Smooth muscle cell (in vitro differentiated cells): ENCODE measurements around the gene COL5A1. TPM values are rescaled to one million over a fixed set of nuclear protein-coding genes. Genes with fewer than 3 reads are reported as not detected.

Source experiments
- DNase-seq: peaks from one replicate; lab custom pipeline; 2025; ENCODE audit not compliant: unreplicated experiment; lab: John Stamatoyannopoulos, UW
- H2AFZ ChIP-seq: fragments of 200-600 bp; sonication (generic); 2 replicates; pipeline ENCODE4 v1.6.0; 2016; ENCODE audit warnings: antibody characterized with exemption, low read depth, mild to moderate bottlenecking
- H3F3A ChIP-seq: fragments of 200-600 bp; sonication (generic); 2 replicates; pipeline ENCODE4 v1.6.0; 2017; ENCODE audit warnings: antibody characterized with exemption, low read depth
- H3K27ac ChIP-seq: fragments of 200-600 bp; sonication (generic); 2 replicates; pipeline ENCODE4 v1.5.1; 2016; ENCODE audit warnings: low read depth, mild to moderate bottlenecking
- H3K27me3 ChIP-seq: fragments of 200-600 bp; sonication (generic); 2 replicates; pipeline ENCODE4 v1.6.1; 2016; ENCODE audit warnings: low read depth, mild to moderate bottlenecking
- H3K36me3 ChIP-seq: fragments of 200-600 bp; sonication (generic); 2 replicates; pipeline ENCODE4 v1.5.1; 2016; ENCODE audit warnings: low read depth
- H3K4me1 ChIP-seq: fragments of 200-600 bp; sonication (generic); 2 replicates; pipeline ENCODE4 v1.5.1; 2016; ENCODE audit warnings: low read depth
- H3K4me2 ChIP-seq: fragments of 200-600 bp; sonication (generic); 2 replicates; pipeline ENCODE4 v1.6.0; 2016; ENCODE audit warnings: mild to moderate bottlenecking
- H3K4me3 ChIP-seq: fragments of 200-600 bp; sonication (generic); 2 replicates; pipeline ENCODE4 v1.5.1; 2016; ENCODE audit warnings: mild to moderate bottlenecking
- H3K79me2 ChIP-seq: fragments of 200-600 bp; sonication (generic); 2 replicates; pipeline ENCODE4 v1.6.0; 2016; ENCODE audit warnings: low read depth, mild to moderate bottlenecking
- H3K9ac ChIP-seq: fragments of 200-600 bp; sonication (generic); 2 replicates; pipeline ENCODE4 v1.6.0; 2016; ENCODE audit warnings: low read depth
- H3K9me3 ChIP-seq: fragments of 200-600 bp; sonication (generic); replicated peaks from 2 replicates; pipeline ENCODE4 v1.5.1; 2016; ENCODE audit warnings: low read depth
- H4K20me1 ChIP-seq: fragments of 200-600 bp; sonication (generic); 2 replicates; pipeline ENCODE4 v1.6.0; 2016; ENCODE audit warnings: low read depth
- CTCF ChIP-seq: fragments of 200-600 bp; sonication (generic); IDR thresholded peaks from 2 replicates; pipeline ENCODE4 v1.5.1; 2017; ENCODE audit warnings: borderline replicate concordance, mild to moderate bottlenecking, antibody characterized with exemption; ENCODE audit not compliant: insufficient read depth, poor library complexity, severe bottlenecking
- WGBS: methylation state at CpG from one replicate; pipeline ENCODE4 v1.1.7; 2016; ENCODE audit warnings: low lambda C conversion rate; 5-methylcytosine and 5-hydroxymethylcytosine counted together
- polyA plus RNA-seq: library from polyadenylated mRNA; unstranded; fragments of >200 nt; fragmentation: Nextera tagmentation; extraction: Ambion mirVana; gene quantifications from 2 replicates; pipeline ENCODE4 v1.2.1, GENCODE V29; 2016
- total RNA-seq: library from RNA; depleted of rRNA; stranded (reverse); fragments of >200 nt; gene quantifications from 2 replicates; pipeline ENCODE4 v1.2.3, GENCODE V29; 2014

The COL5A1 gene
- total and polyA plus RNA-seq, 2 experiments from 2014 or later: 1,084 to 1,443 TPM

- Histone ChIP-seq H3K4me2 (peak overlapping the region; percentile 35), H3K4me1 (no peaks in the 10 kb centered on the region), H3K9ac (no peak overlapping the region), H3K36me3 (no peaks in the 10 kb centered on the region), H3F3A (peaks cover 92% of the 10 kb centered on the region), H3K4me3 (no peak overlapping the region), H3K9me3 (no peaks in the 10 kb centered on the region), H3K27ac (peak overlapping the region; percentile 75), H3K79me2 (peaks cover 86% of the 10 kb centered on the region), H4K20me1 (peaks cover 99% of the 10 kb centered on the region), H3K27me3 (no peaks in the 10 kb centered on the region), H2AFZ (no peak overlapping the region)
- TF ChIP-seq CTCF: no peak
- WGBS: 85% methylated on average over 15 of the region's 16 CpGs
- DNase-seq: no peak
Observed at GRCh38 chr9:134733480-134734232, 92.1 kb downstream of the COL5A1 start.

GRCh38 chr9:134734270-134734669 lies 92.7 kb downstream of the COL5A1 start:
- Histone ChIP-seq H3K79me2 (peaks cover 80% of the 10 kb centered on the region), H3K36me3 (no peaks in the 10 kb centered on the region), H3K27ac (peak overlapping the region; percentile 75), H3K9ac (no peak overlapping the region), H3F3A (peaks cover 91% of the 10 kb centered on the region), H4K20me1 (peaks cover 99% of the 10 kb centered on the region), H3K4me2 (peak overlapping the region; percentile 35), H3K27me3 (no peaks in the 10 kb centered on the region), H2AFZ (no peak overlapping the region), H3K9me3 (no peaks in the 10 kb centered on the region), H3K4me1 (no peaks in the 10 kb centered on the region), H3K4me3 (no peak overlapping the region)
- no peak for DNase-seq
- no peak for TF ChIP-seq CTCF
- 49% methylated on average over 8 of the region's 8 CpGs for WGBS

- no peak overlapping the region for H3K9ac ChIP-seq
- H3K4me2 ChIP-seq: no peak overlapping the region
- H3K36me3 ChIP-seq: peaks cover 4% of the 10 kb centered on the region
- peaks cover 77% of the 10 kb centered on the region for H3K79me2 ChIP-seq
- peak; percentile 20 for DNase-seq
- H3K27me3 ChIP-seq: no peaks in the 10 kb centered on the region
- no peak overlapping the region for H3K4me3 ChIP-seq
- H3K27ac ChIP-seq: peak overlapping the region; percentile 75
- no peak overlapping the region for H2AFZ ChIP-seq
- peaks cover 95% of the 10 kb centered on the region for H3F3A ChIP-seq
- no peaks in the 10 kb centered on the region for H3K4me1 ChIP-seq
- no peak for TF ChIP-seq CTCF
- no peaks in the 10 kb centered on the region for H3K9me3 ChIP-seq
- WGBS: 55% methylated on average over 20 of the region's 20 CpGs
- peaks cover 100% of the 10 kb centered on the region for H4K20me1 ChIP-seq
Observed at GRCh38 chr9:134735441-134736175, 94.0 kb downstream of the COL5A1 start.
